DMS114 treated with DMSO at 0.1 percent for 48 hours (cell line): Measurements from ENCODE around the gene RAB23.
A peak's percentile ranks its signal among the peaks of the same experiment; 100 is the strongest.
"Not testable (repeated sequence)": the region's sequence is repeated elsewhere in the genome, so short reads cannot be mapped to it uniquely, and the experiment has no call there.

Source experiments
- DNase-seq: peaks from one replicate; lab custom pipeline; 2025; ENCODE audit not compliant: unreplicated experiment; lab: John Stamatoyannopoulos, UW

RAB23 gene

GRCh38 chr6:57243526-57243925 is 21.4 kb upstream of the RAB23 start:
- not testable (repeated sequence) for DNase-seq

- DNase-seq = no peak
Measured at GRCh38 chr6:57242505-57242904, 20.4 kb upstream of the RAB23 start.

- no peak for DNase-seq
Measured at GRCh38 chr6:57226221-57226620, 4.1 kb upstream of the RAB23 start.

GRCh38 chr6:57224769-57225515 is 2.8 kb upstream of the RAB23 start:
- DNase-seq = no peak

GRCh38 chr6:57222743-57223077 is 603 bp upstream of the RAB23 start:
- DNase-seq = no peak

GRCh38 chr6:57221191-57221935 is 744 bp downstream of the RAB23 start:
- peak; percentile 76 for DNase-seq

GRCh38 chr6:57220083-57220703 is 1.9 kb downstream of the RAB23 start:
- DNase-seq = no peak

GRCh38 chr6:57217270-57217669 is 4.8 kb downstream of the RAB23 start:
- DNase-seq = no peak

GRCh38 chr6:57216235-57217101 is 5.6 kb downstream of the RAB23 start:
- no peak for DNase-seq

GRCh38 chr6:57215260-57215659 is 6.8 kb downstream of the RAB23 start:
- DNase-seq = no peak

- DNase-seq = no peak
Measured at GRCh38 chr6:57210060-57210459, 12.0 kb downstream of the RAB23 start.

GRCh38 chr6:57209030-57209429 is 13.1 kb downstream of the RAB23 start:
- DNase-seq = no peak

GRCh38 chr6:57207872-57208271 is 14.2 kb downstream of the RAB23 start:
- no peak for DNase-seq

- DNase-seq = no peak
Measured at GRCh38 chr6:57207141-57207540, 15.0 kb downstream of the RAB23 start.

- no peak for DNase-seq
Measured at GRCh38 chr6:57205550-57206328, 16.4 kb downstream of the RAB23 start.

GRCh38 chr6:57201718-57202117 is 20.4 kb downstream of the RAB23 start:
- no peak for DNase-seq

- no peak for DNase-seq
Measured at GRCh38 chr6:57198926-57199636, 23.0 kb downstream of the RAB23 start.

GRCh38 chr6:57195457-57195856 is 26.6 kb downstream of the RAB23 start:
- DNase-seq = no peak

- no peak for DNase-seq
Measured at GRCh38 chr6:57193177-57193576, 28.9 kb downstream of the RAB23 start.

GRCh38 chr6:57190140-57190539 is 32.0 kb downstream of the RAB23 start:
- DNase-seq = peak; percentile 60
